ENCODE results near the gene AXIN1.

DNA sequence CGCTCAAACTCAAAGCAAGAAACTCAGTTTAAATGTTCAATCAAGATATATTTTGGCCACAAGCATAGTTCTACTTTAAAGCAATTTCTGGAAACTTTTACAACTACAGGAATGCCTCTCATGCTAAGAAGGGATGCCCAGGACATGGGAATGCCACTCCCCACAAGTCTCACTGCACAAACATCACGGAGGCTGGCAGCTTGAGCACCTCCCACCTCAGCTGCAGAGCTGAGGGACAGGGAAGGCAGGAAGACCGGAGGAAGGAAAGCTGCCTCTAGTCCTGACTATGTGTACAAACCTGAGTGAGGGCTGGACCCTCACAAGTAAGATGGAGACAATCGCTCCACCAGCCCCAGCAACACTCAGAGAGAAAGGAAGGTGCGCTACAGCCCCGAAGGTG lies 5.3 kb downstream of the AXIN1 start:
- TF ChIP-seq, protein P1, sequence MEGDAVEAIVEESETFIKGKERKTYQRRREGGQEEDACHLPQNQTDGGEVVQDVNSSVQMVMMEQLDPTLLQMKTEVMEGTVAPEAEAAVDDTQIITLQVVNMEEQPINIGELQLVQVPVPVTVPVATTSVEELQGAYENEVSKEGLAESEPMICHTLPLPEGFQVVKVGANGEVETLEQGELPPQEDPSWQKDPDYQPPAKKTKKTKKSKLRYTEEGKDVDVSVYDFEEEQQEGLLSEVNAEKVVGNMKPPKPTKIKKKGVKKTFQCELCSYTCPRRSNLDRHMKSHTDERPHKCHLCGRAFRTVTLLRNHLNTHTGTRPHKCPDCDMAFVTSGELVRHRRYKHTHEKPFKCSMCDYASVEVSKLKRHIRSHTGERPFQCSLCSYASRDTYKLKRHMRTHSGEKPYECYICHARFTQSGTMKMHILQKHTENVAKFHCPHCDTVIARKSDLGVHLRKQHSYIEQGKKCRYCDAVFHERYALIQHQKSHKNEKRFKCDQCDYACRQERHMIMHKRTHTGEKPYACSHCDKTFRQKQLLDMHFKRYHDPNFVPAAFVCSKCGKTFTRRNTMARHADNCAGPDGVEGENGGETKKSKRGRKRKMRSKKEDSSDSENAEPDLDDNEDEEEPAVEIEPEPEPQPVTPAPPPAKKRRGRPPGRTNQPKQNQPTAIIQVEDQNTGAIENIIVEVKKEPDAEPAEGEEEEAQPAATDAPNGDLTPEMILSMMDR (conservative IDR thresholded peaks at IDR 0.05; ENCODE audit: low read depth, low read length): no peak
- TF ChIP-seq EZH2 (IDR thresholded peaks at IDR 0.05; ENCODE audit: low read length, unreplicated experiment): no peak

All from PC-3 (cell line).